Activated CD8-positive, alpha-beta memory T cell treated with anti-CD3 and anti-CD28 coated beads for 48 hours (primary cell): ENCODE data around the gene SFRP2.
A peak's percentile ranks its signal among the peaks of the same experiment; 100 is the strongest.

Experiments used
- DNase-seq, 3 experiments: peaks; one replicate each; pipeline ENCODE4 v3.0.0-alpha.2; 2020; ENCODE audit warnings: low read depth in 2 of 3, low spot score in 2 of 3

Gene SFRP2

DNA sequence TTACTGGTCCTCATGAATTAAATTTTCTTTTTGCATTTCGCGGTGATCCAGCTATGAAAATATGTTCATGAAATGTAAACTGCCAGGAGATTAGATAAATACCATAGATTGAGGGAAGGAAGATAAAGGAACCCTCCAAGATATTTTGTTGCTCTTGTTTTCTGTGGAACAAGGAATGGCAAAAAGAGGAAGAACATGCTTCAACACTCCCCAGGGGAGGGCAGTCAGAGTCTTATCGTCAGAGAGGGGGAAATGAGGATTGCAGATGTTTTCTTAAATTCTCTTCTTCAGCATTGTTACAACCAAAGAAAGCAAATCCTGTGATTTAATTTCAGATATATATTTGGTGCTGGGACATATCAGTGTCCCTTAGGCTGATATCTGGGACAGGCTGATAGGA lies 9.5 kb upstream of the SFRP2 start:
- DNase-seq: no peak

DNA sequence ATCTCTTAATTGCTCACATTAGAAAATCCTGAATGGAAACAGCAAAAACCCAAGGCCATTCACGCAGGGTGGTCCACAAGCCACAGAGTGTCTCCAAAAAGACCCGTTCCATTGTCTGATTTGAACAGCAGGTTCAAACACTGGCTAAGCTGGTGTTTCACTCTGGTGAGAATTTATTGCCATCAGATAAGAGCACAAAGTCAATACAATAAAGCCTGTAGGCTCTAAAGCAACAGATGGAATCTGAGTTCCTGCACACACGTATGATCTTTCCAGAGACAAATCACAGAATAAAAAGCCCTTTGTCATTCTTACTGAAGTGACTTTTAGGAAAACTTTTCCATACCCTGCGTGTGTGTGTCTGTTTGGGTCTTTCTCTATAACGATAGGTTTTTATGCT lies 5.1 kb upstream of the SFRP2 start:
- DNase-seq: no peak

DNA sequence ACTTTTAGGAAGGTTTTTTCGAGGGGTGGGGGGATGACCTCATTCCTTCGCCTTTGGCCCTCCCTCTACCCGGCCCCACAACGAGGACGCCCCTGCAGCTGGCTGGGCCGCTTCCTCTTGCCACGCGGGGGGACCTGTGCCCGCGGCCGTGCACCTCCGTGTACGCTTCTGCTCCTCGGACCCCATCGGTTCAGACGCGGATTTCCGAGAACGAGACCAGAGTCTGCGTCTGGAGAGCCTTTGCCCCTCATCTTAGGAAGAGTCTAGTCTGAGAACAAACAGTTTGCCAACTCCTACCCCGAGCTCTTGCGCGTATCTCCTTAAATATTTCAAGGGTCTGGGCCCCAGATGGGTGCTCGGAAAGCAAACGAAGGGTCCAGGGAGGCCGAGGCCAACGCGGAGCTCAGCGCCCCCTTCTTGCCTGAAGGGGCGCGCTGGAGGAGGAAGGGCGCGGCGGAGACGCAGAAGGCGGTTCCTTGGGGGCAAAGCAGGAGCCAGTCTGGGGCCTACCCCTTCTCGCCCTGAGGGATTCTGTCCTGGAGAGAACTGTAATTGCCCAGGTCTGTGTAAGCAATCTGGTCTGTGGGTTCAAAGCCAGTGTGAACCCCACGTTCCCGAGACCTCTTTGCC lies 3.9 kb upstream of the SFRP2 start:
- no peak for DNase-seq

DNA sequence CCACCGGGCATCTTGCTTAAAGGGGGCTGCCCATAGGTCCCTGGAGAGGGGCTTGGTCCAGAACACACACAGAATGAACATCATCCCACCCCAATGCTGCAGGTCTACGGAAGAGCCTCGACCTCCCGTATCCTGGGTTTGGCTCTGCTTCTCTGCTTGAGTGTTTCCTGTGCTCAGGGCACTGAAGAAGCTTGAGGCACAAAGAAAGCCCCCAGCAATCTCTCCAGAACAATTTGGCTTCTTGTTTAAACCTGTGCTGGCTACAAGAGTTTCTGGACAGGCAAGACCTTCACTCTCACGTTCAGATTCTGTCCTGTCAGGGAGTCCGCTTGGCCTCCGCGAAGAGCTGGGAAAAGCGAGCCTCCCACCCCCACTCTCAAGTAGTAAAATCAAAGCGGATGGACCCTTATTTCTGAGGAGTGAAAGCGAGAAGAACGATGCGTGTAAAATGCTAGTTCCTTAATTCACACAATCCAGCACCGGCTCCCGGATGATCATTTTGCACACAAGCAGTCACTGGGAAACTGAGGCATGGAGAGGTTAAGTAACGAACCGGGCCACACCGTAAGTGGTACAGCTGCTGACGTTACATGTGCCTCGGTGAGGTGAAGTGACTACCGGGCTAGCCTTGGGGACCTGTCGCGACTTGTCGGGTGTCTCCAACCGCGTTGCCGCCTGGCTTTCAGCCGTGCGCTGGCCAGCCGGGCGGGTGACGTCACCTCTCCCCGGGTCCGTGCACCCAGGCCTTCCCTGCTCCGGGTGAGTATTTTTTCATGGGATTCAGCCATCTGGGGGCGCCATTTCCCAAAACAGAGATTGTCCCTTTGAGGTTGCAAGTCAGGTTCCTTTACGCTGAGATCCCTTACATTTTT lies 3.1 kb upstream of the SFRP2 start:
- peak in 1 of 3 experiments; percentile 16 for DNase-seq

DNA sequence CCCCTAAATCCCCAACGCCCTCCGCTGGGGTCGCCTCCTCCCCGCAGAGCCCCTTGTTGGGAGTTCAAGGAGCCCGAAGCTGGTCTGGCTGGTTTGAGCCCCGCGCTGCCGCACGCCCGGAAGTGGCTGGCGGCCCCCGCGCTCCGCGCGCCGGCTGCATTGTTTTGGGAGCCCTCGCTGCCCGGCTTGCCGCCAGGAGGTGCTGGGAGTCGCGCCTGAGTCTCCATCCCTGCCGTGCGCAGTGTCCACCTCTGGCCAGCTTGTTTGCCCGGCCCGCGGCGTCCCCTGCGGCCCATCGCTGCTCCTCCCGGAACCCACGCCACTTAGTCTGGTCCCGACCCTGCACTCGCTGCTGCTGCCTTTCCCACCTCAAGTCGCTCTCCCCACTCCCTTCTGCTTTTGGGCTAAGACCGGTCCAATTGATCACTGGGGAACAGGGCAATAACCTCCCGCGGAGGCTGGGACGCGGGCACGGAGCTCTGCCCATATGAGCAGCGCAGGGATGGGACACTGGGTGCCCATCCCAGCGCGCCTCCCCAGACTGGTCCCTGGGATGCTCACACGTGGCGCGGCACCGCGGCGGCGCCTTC lies 2.2 kb upstream of the SFRP2 start:
- DNase-seq: no peak

DNA sequence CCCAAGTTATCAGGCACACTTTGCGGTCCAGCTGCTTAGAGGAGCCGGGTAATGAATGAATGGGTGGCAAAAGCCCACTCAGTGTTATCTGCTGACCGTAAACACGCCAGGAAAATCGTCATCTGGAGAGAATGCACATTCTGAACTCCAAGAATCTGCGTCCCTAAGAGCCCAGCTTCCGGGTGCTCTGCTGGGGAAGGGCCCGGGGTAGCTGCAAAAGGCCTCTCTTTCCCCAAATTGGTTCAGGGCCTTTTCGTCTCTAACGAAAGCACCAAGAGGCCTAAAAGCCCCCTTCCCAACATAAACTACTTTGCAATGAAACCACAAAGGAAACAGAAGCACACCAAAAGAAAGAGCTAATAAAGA lies 1.6 kb upstream of the SFRP2 start:
- no peak for DNase-seq

DNA sequence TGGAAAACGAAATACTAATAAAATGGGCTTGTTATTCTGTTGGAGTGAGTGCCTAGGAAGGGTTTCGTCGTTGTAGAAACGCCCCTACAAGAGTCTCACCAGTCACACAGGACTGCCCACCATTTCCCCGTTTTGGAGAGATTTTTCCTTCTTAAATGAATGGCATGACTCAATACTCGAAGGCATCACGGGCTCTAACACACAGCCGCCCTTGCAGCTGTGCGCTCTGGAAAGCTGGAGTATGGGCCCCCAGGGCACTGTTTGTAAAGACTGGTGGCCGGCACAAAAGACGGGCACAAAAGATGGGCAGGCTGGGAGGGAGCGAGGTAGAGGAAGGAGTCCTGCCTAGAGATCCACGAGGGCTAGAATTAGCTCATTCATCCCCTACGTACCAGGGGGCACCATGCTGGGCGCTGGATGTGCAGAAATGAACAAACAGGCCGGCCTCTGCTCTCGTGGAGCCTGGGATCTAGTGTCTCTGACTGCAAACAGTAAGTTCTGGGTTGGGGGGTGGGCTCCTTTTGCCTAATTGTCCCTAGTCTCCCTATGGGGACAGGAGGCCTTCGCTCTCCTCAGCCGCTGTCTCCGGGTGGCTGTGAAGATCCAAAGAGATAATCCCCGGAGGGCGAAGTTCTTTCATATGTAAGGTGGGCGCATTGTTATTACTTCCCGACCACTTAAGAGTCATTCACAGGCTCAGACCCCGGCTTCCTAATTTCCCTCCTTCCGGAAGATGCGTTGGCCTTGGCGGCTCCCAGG lies 1.0 kb upstream of the SFRP2 start:
- DNase-seq: no peak

DNA sequence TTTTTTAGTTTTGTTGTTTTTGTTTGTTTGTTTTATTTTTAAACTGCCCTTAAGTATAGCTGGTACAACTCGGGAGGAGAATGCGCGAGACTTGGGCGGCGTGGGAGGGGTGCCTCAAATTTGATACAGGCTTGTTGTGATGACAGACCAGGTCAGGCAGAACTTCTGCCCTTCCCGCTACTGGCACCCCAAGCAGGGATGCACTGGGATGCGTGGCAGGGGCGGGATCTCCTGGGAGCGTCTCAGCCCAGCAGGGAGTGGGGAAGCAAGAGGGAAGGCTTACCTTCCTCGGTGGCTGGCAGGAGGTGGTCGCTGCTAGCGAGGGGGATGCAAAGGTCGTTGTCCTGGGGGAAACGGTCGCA lies 851 bp downstream of the SFRP2 start:
- no peak for DNase-seq

DNA sequence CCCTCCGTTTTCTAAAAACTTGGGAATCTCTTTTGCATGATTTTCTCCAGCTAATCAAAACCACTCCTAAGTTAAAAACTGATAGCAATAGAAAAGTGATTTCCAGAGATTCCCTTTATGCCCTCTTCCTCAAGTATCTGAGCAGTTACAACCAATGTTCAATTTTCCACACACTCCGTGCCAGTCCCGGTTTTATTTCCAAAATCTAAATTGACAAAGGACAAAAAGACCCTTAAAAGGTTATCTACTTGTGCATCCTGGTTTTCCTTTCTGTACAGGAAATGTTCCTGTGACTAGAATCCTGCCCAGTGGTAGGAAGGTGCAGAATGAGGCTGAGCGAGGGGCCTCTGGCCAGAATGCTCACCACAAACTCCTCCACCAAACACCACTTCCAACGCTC lies 1.3 kb downstream of the SFRP2 start:
- DNase-seq: no peak

DNA sequence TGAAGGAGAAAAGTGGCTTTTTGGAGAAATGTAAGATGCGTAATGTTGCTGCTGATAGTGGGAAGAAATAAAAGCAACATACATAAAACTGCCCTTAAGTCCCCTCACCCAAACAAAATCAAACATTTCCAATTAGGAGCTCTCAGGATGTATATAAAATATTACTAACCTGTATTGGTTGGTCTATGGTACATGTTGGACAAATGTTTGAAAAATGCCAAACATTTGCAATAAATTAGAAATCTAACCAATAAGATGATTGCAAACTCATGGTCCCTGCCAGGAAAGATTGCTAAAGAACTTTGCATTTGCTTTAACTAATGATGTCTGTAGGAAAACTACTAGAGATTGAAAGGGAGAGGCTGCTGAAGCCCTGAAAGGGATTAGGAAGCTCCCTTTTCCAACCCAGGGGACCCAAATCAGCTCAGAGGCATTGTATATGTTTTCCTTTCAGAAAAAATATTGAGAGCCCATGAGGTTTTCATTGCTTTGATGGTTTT lies 1.8 kb downstream of the SFRP2 start:
- DNase-seq: no peak

DNA sequence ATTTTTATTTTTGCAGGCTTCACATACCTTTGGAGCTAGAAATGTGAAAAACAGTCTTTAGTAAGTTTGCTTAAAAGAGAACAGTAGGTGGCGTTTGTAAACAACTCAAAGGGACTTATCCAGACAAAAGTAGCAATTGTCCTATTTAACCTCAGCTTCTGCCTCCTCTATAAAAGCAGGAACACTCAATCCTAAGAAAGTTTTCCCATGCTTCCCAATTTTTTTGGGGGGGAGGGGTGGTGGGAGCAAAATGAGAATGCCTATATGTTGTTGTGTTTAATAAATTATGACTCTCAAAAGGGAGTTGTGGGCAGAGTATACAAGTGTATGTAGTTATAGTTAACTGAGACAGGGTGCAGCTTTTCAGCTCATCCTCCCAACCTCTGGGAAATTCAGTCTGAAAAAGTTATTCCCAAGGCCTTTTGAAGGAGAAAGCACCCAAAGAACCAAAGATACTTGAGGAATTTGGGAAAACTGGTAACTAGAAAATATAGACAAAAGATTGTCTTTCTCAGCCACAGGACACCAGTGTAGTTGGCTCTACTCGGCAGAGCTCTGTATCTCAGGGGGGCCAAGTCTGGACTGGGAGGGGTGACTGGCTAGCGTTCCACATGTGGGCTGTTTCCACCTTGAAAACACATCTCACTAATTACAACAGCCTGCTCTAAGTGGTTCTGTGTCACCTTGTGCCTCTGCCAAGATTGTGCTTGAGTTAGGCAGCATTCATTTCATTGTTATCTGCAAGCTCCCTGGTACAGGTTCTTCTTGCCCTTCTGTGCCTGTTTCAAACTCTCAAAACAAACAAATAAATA lies 2.8 kb downstream of the SFRP2 start:
- no peak for DNase-seq

DNA sequence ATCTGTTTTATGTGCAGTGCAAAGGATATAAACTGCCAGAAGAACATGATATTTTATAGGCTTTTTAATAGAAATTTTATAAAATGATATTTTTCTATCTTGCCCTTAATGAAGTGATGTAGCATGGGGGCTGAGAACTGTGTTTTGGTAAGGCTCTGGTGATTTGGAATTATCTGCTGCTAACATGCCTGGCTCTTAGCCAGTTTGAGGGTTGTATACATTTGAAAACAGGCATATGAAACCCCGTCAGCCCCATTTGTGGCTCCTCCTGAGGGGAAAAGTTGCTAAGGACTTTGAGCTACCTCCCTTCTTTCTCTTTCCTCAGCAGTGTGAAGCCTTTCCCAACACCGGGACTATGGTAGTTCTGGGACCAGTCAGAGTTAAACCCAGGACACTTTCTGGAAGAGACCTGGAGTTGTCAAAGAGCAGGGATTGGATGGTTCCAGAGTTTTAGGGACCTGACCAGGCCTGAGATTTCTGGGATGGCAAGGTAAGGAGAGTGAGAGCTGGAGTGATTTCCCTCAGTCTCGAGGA lies 4.7 kb downstream of the SFRP2 start:
- no peak for DNase-seq

DNA sequence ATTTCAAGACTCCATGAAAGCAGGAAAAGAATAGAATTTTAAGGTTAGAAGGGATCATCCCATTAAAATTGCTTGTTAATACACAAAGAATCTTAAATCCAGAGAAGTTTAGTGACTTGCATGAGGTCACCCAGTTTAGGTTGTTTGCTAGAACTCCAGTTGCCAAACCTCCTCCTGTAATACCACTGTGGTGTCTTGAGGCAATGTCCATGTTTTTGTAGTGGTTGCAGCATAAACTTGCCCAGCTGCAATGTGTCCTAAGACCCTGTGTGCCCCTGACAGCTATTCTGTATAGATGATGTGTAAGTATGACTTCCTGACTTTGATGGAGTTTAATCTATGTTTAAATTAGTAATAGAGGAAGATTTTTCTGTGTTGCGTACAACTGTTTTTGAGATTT lies 6.3 kb downstream of the SFRP2 start:
- DNase-seq: no peak

DNA sequence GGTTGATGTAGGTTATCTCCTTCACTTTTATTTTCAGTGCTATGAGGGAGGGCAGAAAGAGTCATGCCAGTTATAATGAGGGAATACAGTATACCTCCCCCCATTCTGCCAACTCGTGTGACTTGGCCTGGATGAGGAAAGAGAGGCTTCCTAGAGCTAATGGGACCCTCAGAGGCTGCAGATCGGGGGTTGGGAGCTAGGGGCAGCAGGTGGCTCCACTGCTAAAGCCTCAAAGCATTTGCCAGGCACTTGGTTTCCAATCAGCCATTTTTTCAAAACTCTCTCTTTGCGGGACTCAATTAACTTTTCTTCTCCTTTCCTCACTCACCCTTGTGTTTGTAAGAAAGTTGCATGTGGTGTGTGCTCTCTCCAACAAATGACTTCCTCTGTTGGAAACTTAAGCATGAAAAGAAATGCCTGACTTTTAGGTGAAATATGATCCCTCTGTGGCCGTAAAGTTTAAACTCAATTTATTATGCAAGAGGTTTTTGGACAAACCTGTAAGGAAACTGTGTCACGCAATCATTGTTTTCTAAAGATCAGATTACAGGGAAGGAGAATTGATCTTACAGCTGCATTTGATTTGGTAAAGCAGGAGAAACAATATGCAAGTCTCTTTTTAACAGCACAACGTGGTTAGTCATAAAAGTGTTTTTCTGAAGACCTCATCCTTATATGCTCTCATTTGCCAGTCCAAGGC lies 7.0 kb downstream of the SFRP2 start:
- DNase-seq: no peak

DNA sequence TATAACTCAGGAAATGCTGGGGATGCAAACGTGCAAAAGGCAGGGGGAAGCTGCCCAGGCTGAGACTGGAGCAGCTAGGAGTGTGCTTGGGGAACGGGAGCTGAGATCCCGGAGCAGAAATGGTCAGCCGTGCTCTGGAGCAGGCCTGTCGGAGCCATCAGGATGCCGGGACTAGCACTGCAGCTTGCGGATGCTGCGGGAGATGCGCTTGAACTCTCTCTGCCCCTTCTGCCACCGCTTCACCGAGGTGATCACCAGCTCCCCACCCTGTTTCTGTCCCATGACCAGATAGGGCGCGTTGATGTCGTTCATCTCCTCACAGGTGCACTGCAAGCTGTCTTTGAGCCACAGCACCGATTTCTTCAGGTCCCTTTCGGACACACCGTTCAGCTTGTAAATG lies 7.6 kb downstream of the SFRP2 start:
- DNase-seq: no peak

DNA sequence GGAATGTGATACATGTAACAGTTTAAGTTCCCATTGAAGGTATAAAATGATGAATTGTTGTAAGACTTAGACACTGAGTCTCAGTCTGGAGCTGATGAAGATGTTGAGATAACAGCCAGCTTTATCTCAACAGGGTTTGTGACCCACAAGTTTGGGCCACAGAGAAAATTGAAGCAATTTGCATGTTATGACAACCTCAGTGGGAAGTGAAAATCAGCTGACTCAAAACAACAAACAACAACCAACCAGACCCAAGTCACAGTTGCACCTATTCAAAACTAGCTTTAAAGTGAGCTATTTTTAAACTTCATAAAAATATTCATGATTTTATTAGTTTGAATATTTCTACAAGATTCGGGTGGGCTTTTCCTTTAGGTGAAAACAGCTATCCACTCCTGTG lies 8.0 kb downstream of the SFRP2 start:
- DNase-seq: no peak

DNA sequence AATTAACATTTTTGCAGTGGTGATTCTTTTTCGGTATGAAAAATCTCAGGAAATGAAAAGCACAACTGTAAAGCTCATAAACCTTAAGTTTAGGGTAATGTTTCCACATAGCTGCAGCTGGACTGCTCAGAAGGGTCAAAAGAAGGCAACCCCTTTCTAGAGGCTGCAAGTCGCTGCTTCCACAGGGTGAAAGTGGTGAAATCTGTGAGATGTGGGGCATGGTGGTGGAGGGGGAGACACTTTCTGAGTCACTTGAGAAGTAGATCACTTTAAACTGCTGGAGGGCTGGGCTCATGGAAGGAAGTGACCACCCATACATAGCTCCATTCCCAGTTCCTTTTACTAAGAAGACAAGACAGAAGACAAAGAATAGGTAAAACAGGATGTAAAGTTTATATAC lies 8.7 kb downstream of the SFRP2 start:
- no peak for DNase-seq

DNA sequence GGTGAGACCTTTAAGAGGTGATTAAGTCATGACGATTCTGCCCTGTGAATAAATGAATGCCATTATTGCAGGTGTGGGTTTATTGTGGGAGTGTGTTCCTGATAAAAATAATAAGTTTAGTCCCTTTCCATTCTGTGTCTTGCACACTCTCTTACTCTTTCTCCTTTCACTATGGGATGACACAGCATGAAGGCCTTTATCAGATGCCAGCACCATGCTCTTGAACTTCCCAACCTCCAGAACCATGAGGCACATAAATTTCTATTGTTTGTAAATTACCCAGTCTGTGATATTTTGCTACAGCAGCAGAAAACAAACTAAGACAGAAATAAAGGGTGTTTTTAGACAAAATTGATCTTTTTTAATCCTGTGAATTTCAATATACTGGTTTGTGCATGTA lies 10.5 kb downstream of the SFRP2 start:
- no peak for DNase-seq

DNA sequence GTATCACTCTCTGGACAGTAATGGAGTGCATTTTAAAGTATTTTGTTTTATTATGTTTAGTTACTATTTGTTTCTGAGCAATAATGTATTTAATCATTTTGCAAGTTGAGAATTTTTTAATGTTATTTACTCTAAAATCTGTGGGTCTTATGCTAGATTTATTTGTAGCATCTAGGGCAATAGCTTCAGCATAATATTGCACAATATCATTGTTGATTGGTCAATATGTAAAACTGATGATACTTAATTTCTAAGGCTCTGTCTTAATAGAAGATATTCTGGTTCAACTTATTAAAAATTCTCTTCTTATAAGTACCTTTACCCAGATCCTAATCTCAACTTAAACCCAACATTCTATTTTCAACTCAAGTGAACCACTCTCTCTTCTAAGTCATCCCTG lies 11.5 kb downstream of the SFRP2 start:
- no peak for DNase-seq

DNA sequence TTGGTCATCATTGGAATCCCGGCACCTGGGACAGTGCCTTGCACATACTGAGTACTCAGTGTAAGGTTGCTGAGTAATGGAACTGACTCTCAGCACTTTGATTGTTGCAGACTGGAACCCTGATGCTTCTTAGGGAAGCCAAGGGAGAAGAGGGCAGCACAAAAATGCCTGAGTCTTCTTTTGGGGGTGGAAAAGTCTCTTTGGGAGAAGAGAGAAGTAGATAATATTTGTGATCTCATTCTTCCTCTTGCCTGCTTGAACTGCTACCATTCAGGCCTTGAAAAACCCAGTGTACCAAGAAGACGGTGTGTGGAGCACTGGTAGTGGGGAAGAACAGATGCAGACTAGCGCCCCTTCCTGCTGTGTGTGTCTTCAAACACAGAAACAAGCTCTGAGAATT lies 12.3 kb downstream of the SFRP2 start:
- no peak for DNase-seq
